ENCODE measurements around the gene SUGT1. TPM values are rescaled to one million over a fixed set of nuclear protein-coding genes. Genes with fewer than 3 reads are reported as not detected.

SUGT1 gene
- total RNA-seq, 2 experiments from 2014 or later: 32.1 to 59.0 TPM

- no peaks in the 10 kb centered on the region for H3K36me3 ChIP-seq (ENCODE audit: insufficient read depth, low read length)
- H3K27ac ChIP-seq (ENCODE audit: low read depth, low read length, poor library complexity, severe bottlenecking): no peak within 1 kb of the TSS
- H3K9me2 ChIP-seq (ENCODE audit: insufficient read depth, low read length): no peaks in the 10 kb centered on the region
- H3K4me2 ChIP-seq (ENCODE audit: low read length): no peak within 1 kb of the TSS
- BruUV-seq (replicated peaks): no TSS peak
- no peak for TF ChIP-seq CTCF (conservative IDR thresholded peaks at IDR 0.05; ENCODE audit: low read length)
- no peak for TF ChIP-seq EZH2phosphoT487 (IDR thresholded peaks at IDR 0.05; ENCODE audit: borderline replicate concordance, low read depth, low read length)
- H3K9me3 ChIP-seq (ENCODE audit: low read length): no peaks in the 10 kb centered on the region
- H3K79me2 ChIP-seq (ENCODE audit: insufficient read depth, low read depth, low read length): no peaks in the 10 kb centered on the region
- no peak within 1 kb of the TSS for H2AFZ ChIP-seq (ENCODE audit: low read length)
- no peaks in the 10 kb centered on the region for H3K4me1 ChIP-seq (ENCODE audit: insufficient read depth, low read length, poor library complexity, severe bottlenecking)
- CTCF ChIA-PET (ENCODE audit: unreplicated experiment): no interaction called here
- no peak for DNase-seq (ENCODE audit: low spot score)
- POLR2A ChIA-PET: no interaction called here
- H3K4me3 ChIP-seq (ENCODE audit: low read depth, low read length, poor library complexity, severe bottlenecking): no peak within 1 kb of the TSS
- H4K20me1 ChIP-seq (ENCODE audit: insufficient read depth, low read length): no peaks in the 10 kb centered on the region
- intact Hi-C loops (cut with micrococcal nuclease; ENCODE audit: unreplicated experiment): no loop called here
Measured at GRCh38 chr13:52739468-52740071, 86.9 kb downstream of the SUGT1 start, which contains the start of gene CNMD. Gene CNMD (minus strand): TSS chr13:52739820. CDS start chr13:52739701, 119 bp downstream.

- Histone ChIP-seq H3K4me2 (ENCODE audit: low read length) (no peak overlapping the region), H3K27ac (ENCODE audit: low read depth, low read length, poor library complexity, severe bottlenecking) (no peak overlapping the region), H3K4me3 (ENCODE audit: low read depth, low read length, poor library complexity, severe bottlenecking) (no peak overlapping the region), H3K9me2 (ENCODE audit: insufficient read depth, low read length) (no peaks in the 10 kb centered on the region), H3K9me3 (ENCODE audit: low read length) (no peaks in the 10 kb centered on the region), H3K36me3 (ENCODE audit: insufficient read depth, low read length) (no peaks in the 10 kb centered on the region), H3K79me2 (ENCODE audit: insufficient read depth, low read depth, low read length) (no peaks in the 10 kb centered on the region), H3K4me1 (ENCODE audit: insufficient read depth, low read length, poor library complexity, severe bottlenecking) (no peaks in the 10 kb centered on the region), H2AFZ (ENCODE audit: low read length) (no peak overlapping the region), H4K20me1 (ENCODE audit: insufficient read depth, low read length) (no peaks in the 10 kb centered on the region)
- ChIA-PET CTCF (ENCODE audit: unreplicated experiment) (no interaction called here), POLR2A (interaction anchor here (0.8 kb wide), 1 partner anchor 11 kb away, joined by 3 read pairs; no protein-coding TSS in a partner anchor)
- intact Hi-C loops (cut with micrococcal nuclease; ENCODE audit: unreplicated experiment): no loop called here
- TF ChIP-seq CTCF (conservative IDR thresholded peaks at IDR 0.05; ENCODE audit: low read length) (no peak), EZH2phosphoT487 (IDR thresholded peaks at IDR 0.05; ENCODE audit: borderline replicate concordance, low read depth, low read length) (no peak)
- DNase-seq (ENCODE audit: low spot score): no peak
- no TSS peak for BruUV-seq (replicated peaks)
Measured at GRCh38 chr13:52743569-52743968, 90.9 kb downstream of the SUGT1 start.

GRCh38 chr13:52743988-52744387 lies 91.4 kb downstream of the SUGT1 start:
- BruUV-seq (replicated peaks): no TSS peak
- intact Hi-C loops (cut with micrococcal nuclease; ENCODE audit: unreplicated experiment): no loop called here
- CTCF ChIA-PET (ENCODE audit: unreplicated experiment): no interaction called here
- no peaks in the 10 kb centered on the region for H3K4me1 ChIP-seq (ENCODE audit: insufficient read depth, low read length, poor library complexity, severe bottlenecking)
- H3K27ac ChIP-seq (ENCODE audit: low read depth, low read length, poor library complexity, severe bottlenecking): no peak overlapping the region
- H3K4me3 ChIP-seq (ENCODE audit: low read depth, low read length, poor library complexity, severe bottlenecking): no peak overlapping the region
- no peak overlapping the region for H2AFZ ChIP-seq (ENCODE audit: low read length)
- no peaks in the 10 kb centered on the region for H3K9me2 ChIP-seq (ENCODE audit: insufficient read depth, low read length)
- no peaks in the 10 kb centered on the region for H3K79me2 ChIP-seq (ENCODE audit: insufficient read depth, low read depth, low read length)
- H3K9me3 ChIP-seq (ENCODE audit: low read length): no peaks in the 10 kb centered on the region
- DNase-seq (ENCODE audit: low spot score): no peak
- no peaks in the 10 kb centered on the region for H3K36me3 ChIP-seq (ENCODE audit: insufficient read depth, low read length)
- TF ChIP-seq EZH2phosphoT487 (IDR thresholded peaks at IDR 0.05; ENCODE audit: borderline replicate concordance, low read depth, low read length) (no peak), CTCF (conservative IDR thresholded peaks at IDR 0.05; ENCODE audit: low read length) (peak; percentile 21; the same call in 1 of the 2 replicates)
- no peak overlapping the region for H3K4me2 ChIP-seq (ENCODE audit: low read length)
- no peaks in the 10 kb centered on the region for H4K20me1 ChIP-seq (ENCODE audit: insufficient read depth, low read length)
- POLR2A ChIA-PET: interaction anchor here (0.8 kb wide), 1 partner anchor 12 kb away, joined by 3 read pairs; no protein-coding TSS in a partner anchor

Measured in OCI-LY7 (cell line).